ENCODE data around the gene MAP9. TPM values are rescaled to one million over a fixed set of nuclear protein-coding genes. Genes with fewer than 3 reads are reported as not detected.

MAP9 gene
- total and polyA plus RNA-seq, 2 experiments from 2014 or later, result 16.0 to 33.7 TPM

DNA sequence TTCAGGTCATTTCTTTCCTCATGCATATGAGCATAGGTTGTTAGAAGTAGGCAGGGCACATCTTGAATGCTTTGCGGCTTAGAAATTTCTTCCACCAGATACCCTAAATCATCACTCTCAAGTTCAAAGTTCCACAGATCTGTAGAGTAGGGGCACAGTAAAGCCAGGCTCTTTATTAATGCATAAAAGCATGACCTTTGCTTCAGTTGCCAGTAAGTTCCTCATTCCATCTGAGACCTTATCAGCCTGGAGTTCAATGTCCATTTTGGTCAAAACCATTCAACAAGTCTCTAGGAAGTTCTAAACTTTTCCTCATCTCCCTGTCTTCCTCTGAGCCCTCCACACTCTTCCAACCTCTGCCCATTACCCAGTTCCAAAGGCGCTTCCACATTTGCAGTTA is 77.7 kb downstream of the MAP9 start:
- no peaks in the 10 kb centered on the region for H3K27me3 ChIP-seq (ENCODE audit: insufficient read depth)
- H3K79me2 ChIP-seq (replicated peaks; ENCODE audit: insufficient read depth), result no peaks in the 10 kb centered on the region
- DNase-seq (ENCODE audit: low spot score) (no peak), ATAC-seq (no peak)
- H3K4me1 ChIP-seq (ENCODE audit: insufficient read depth), result no peaks in the 10 kb centered on the region
- no peaks in the 10 kb centered on the region; the same call in 1 of the 2 replicates for H3K36me3 ChIP-seq (ENCODE audit: insufficient read depth)
- no peak overlapping the region for H2AFZ ChIP-seq
- H3K4me2 ChIP-seq, result no peak overlapping the region
- Mint-ChIP-seq H3K4me1 (no peaks in the 10 kb centered on the region), H3K9me3 (peaks cover 32% of the 10 kb centered on the region), H3K4me3 (no peak overlapping the region), H3K27me3 (ENCODE audit: insufficient read depth, low read depth, poor library complexity) (peaks cover 4% of the 10 kb centered on the region), H3K27ac (no peak overlapping the region), H3K36me3 (ENCODE audit: low read depth) (peaks cover 30% of the 10 kb centered on the region)
- H3F3A ChIP-seq (replicated peaks; ENCODE audit: low read depth), result no peaks in the 10 kb centered on the region
- no peak overlapping the region for H3K27ac ChIP-seq (ENCODE audit: low read depth)
- no peaks in the 10 kb centered on the region for H4K20me1 ChIP-seq (replicated peaks; ENCODE audit: insufficient read depth)
- H3K4me3 ChIP-seq, result no peak overlapping the region
- TF ChIP-seq, protein P1, sequence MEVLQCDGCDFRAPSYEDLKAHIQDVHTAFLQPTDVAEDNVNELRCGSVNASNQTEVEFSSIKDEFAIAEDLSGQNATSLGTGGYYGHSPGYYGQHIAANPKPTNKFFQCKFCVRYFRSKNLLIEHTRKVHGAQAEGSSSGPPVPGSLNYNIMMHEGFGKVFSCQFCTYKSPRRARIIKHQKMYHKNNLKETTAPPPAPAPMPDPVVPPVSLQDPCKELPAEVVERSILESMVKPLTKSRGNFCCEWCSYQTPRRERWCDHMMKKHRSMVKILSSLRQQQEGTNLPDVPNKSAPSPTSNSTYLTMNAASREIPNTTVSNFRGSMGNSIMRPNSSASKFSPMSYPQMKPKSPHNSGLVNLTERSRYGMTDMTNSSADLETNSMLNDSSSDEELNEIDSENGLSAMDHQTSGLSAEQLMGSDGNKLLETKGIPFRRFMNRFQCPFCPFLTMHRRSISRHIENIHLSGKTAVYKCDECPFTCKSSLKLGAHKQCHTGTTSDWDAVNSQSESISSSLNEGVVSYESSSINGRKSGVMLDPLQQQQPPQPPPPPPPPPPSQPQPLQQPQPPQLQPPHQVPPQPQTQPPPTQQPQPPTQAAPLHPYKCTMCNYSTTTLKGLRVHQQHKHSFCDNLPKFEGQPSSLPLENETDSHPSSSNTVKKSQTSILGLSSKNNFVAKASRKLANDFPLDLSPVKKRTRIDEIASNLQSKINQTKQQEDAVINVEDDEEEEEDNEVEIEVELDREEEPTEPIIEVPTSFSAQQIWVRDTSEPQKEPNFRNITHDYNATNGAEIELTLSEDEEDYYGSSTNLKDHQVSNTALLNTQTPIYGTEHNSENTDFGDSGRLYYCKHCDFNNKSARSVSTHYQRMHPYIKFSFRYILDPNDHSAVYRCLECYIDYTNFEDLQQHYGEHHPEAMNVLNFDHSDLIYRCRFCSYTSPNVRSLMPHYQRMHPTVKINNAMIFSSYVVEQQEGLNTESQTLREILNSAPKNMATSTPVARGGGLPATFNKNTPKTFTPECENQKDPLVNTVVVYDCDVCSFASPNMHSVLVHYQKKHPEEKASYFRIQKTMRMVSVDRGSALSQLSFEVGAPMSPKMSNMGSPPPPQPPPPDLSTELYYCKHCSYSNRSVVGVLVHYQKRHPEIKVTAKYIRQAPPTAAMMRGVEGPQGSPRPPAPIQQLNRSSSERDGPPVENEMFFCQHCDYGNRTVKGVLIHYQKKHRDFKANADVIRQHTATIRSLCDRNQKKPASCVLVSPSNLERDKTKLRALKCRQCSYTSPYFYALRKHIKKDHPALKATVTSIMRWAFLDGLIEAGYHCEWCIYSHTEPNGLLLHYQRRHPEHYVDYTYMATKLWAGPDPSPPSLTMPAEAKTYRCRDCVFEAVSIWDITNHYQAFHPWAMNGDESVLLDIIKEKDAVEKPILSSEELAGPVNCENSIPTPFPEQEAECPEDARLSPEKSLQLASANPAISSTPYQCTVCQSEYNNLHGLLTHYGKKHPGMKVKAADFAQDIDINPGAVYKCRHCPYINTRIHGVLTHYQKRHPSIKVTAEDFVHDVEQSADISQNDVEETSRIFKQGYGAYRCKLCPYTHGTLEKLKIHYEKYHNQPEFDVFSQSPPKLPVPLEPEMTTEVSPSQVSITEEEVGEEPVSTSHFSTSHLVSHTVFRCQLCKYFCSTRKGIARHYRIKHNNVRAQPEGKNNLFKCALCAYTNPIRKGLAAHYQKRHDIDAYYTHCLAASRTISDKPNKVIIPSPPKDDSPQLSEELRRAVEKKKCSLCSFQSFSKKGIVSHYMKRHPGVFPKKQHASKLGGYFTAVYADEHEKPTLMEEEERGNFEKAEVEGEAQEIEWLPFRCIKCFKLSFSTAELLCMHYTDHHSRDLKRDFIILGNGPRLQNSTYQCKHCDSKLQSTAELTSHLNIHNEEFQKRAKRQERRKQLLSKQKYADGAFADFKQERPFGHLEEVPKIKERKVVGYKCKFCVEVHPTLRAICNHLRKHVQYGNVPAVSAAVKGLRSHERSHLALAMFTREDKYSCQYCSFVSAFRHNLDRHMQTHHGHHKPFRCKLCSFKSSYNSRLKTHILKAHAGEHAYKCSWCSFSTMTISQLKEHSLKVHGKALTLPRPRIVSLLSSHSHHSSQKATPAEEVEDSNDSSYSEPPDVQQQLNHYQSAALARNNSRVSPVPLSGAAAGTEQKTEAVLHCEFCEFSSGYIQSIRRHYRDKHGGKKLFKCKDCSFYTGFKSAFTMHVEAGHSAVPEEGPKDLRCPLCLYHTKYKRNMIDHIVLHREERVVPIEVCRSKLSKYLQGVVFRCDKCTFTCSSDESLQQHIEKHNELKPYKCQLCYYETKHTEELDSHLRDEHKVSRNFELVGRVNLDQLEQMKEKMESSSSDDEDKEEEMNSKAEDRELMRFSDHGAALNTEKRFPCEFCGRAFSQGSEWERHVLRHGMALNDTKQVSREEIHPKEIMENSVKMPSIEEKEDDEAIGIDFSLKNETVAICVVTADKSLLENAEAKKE (CRISPR knock-in tag; IDR thresholded peaks at IDR 0.05), result no peak
- TF ChIP-seq, protein P2, sequence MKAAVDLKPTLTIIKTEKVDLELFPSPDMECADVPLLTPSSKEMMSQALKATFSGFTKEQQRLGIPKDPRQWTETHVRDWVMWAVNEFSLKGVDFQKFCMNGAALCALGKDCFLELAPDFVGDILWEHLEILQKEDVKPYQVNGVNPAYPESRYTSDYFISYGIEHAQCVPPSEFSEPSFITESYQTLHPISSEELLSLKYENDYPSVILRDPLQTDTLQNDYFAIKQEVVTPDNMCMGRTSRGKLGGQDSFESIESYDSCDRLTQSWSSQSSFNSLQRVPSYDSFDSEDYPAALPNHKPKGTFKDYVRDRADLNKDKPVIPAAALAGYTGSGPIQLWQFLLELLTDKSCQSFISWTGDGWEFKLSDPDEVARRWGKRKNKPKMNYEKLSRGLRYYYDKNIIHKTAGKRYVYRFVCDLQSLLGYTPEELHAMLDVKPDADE (IDR thresholded peaks at IDR 0.05), result no peak
- TF ChIP-seq NANOG (IDR thresholded peaks at IDR 0.05; ENCODE audit: borderline replicate concordance) (no peak), ZNF114 (CRISPR knock-in tag; IDR thresholded peaks at IDR 0.05) (no peak), EZH2phosphoT487 (IDR thresholded peaks at IDR 0.05; ENCODE audit: unreplicated experiment) (no peak), JUNB (IDR thresholded peaks at IDR 0.05; ENCODE audit: unreplicated experiment) (no peak), STAT1 (IDR thresholded peaks at IDR 0.05; ENCODE audit: unreplicated experiment) (no peak), EZH2 (IDR thresholded peaks at IDR 0.05; ENCODE audit: low read depth, unreplicated experiment) (no peak), CREB1 (CRISPR knock-in tag; IDR thresholded peaks at IDR 0.05; ENCODE audit: low read depth) (no peak), POLR2AphosphoS5 (IDR thresholded peaks at IDR 0.05; ENCODE audit: low read depth) (no peak), ZNF331 (CRISPR knock-in tag; IDR thresholded peaks at IDR 0.05; ENCODE audit: low read depth) (no peak)
- TF ChIP-seq, protein P3, sequence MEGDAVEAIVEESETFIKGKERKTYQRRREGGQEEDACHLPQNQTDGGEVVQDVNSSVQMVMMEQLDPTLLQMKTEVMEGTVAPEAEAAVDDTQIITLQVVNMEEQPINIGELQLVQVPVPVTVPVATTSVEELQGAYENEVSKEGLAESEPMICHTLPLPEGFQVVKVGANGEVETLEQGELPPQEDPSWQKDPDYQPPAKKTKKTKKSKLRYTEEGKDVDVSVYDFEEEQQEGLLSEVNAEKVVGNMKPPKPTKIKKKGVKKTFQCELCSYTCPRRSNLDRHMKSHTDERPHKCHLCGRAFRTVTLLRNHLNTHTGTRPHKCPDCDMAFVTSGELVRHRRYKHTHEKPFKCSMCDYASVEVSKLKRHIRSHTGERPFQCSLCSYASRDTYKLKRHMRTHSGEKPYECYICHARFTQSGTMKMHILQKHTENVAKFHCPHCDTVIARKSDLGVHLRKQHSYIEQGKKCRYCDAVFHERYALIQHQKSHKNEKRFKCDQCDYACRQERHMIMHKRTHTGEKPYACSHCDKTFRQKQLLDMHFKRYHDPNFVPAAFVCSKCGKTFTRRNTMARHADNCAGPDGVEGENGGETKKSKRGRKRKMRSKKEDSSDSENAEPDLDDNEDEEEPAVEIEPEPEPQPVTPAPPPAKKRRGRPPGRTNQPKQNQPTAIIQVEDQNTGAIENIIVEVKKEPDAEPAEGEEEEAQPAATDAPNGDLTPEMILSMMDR (conservative IDR thresholded peaks at IDR 0.05; ENCODE audit: low read depth in 2 of 2), result no peak
- TF ChIP-seq, protein P4, sequence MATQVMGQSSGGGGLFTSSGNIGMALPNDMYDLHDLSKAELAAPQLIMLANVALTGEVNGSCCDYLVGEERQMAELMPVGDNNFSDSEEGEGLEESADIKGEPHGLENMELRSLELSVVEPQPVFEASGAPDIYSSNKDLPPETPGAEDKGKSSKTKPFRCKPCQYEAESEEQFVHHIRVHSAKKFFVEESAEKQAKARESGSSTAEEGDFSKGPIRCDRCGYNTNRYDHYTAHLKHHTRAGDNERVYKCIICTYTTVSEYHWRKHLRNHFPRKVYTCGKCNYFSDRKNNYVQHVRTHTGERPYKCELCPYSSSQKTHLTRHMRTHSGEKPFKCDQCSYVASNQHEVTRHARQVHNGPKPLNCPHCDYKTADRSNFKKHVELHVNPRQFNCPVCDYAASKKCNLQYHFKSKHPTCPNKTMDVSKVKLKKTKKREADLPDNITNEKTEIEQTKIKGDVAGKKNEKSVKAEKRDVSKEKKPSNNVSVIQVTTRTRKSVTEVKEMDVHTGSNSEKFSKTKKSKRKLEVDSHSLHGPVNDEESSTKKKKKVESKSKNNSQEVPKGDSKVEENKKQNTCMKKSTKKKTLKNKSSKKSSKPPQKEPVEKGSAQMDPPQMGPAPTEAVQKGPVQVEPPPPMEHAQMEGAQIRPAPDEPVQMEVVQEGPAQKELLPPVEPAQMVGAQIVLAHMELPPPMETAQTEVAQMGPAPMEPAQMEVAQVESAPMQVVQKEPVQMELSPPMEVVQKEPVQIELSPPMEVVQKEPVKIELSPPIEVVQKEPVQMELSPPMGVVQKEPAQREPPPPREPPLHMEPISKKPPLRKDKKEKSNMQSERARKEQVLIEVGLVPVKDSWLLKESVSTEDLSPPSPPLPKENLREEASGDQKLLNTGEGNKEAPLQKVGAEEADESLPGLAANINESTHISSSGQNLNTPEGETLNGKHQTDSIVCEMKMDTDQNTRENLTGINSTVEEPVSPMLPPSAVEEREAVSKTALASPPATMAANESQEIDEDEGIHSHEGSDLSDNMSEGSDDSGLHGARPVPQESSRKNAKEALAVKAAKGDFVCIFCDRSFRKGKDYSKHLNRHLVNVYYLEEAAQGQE (IDR thresholded peaks at IDR 0.05; ENCODE audit: unreplicated experiment), result no peak
- no peaks in the 10 kb centered on the region for H3K9me2 ChIP-seq (ENCODE audit: insufficient read depth)

Measured in GM23338 (cell line).